Neural progenitor cell (in vitro differentiated cells): ENCODE measurements around the gene PDCD1.

ENCODE experiments used
- EZH2phosphoT487 ChIP-seq: fragments of 200-600 bp; sonication (generic); IDR thresholded peaks from 2 replicates; pipeline ENCODE4 v1.6.1; 2017; ENCODE audit warnings: antibody characterized with exemption
- TF ChIP-seq, protein P1 (sequence below): fragments of 200-600 bp; sonication (generic); IDR thresholded peaks from 2 replicates; pipeline ENCODE4 v1.5.1; 2017; ENCODE audit warnings: antibody characterized with exemption, mild to moderate bottlenecking

DNA sequence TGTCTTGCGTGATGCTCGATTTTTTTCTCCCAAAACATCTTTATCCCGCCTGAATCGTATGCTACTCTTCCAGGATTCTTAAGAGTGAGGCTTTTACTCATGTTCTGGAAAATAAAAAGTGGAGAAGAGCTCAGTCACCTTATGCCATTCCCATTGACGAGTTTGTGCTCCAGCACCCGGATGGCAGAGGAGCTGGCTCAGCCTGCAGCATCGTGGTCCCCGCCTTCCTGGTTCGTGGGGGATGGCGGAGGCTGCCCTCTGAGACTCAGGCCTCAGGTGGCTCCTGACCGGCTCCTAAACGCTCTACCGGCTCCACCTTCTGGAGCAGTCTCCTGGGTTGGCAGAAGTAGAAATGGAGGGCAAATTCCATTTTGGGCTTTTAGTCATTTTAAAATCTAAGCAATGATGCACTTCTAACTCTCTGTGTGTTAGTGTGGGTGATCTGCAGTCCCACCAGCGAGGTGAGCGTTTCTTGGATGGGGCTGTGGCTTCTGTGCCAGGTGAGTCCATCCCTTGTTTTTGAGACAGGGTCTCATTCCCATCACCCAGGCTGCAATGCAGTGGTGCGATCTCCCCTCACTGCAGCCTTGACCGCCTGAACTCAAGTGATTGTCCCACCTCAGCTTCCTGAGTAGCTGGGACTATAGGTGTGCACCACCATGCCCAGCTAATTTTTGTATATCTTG lies 38.7 kb upstream of the PDCD1 start:
- TF ChIP-seq, protein P1, sequence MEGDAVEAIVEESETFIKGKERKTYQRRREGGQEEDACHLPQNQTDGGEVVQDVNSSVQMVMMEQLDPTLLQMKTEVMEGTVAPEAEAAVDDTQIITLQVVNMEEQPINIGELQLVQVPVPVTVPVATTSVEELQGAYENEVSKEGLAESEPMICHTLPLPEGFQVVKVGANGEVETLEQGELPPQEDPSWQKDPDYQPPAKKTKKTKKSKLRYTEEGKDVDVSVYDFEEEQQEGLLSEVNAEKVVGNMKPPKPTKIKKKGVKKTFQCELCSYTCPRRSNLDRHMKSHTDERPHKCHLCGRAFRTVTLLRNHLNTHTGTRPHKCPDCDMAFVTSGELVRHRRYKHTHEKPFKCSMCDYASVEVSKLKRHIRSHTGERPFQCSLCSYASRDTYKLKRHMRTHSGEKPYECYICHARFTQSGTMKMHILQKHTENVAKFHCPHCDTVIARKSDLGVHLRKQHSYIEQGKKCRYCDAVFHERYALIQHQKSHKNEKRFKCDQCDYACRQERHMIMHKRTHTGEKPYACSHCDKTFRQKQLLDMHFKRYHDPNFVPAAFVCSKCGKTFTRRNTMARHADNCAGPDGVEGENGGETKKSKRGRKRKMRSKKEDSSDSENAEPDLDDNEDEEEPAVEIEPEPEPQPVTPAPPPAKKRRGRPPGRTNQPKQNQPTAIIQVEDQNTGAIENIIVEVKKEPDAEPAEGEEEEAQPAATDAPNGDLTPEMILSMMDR: no peak
- TF ChIP-seq EZH2phosphoT487: no peak
